Activated CD8-positive, alpha-beta memory T cell treated with anti-CD3 and anti-CD28 coated beads, Interleukin-2, amount 50 U/mL, for 48 hours (primary cell): ENCODE data around the gene PHC2.
"Not testable (repeated sequence)": the region's sequence is repeated elsewhere in the genome, so short reads cannot be mapped to it uniquely, and the experiment has no call there.

Experiments
- DNase-seq: peaks from one replicate; pipeline ENCODE4 v3.0.0-alpha.2; 2020

PHC2 gene

GRCh38 chr1:33328817-33329216, 102.1 kb downstream of the PHC2 start:
- no peak for DNase-seq

- no peak for DNase-seq
These were observed 103.1 kb downstream of the PHC2 start for GRCh38 chr1:33327587-33328325.

- DNase-seq = no peak
These were observed 104.1 kb downstream of the PHC2 start for GRCh38 chr1:33326785-33327184.

GRCh38 chr1:33324677-33325575, 106.0 kb downstream of the PHC2 start:
- no peak for DNase-seq

- no peak for DNase-seq
These were observed 107.0 kb downstream of the PHC2 start for GRCh38 chr1:33323663-33324477.

- no peak for DNase-seq
These were observed 107.9 kb downstream of the PHC2 start for GRCh38 chr1:33322870-33323585.

- DNase-seq = no peak
These were observed 108.8 kb downstream of the PHC2 start for GRCh38 chr1:33322109-33322508.

- no peak for DNase-seq
These were observed 109.7 kb downstream of the PHC2 start for GRCh38 chr1:33321178-33321577.

GRCh38 chr1:33320619-33321165, 110.2 kb downstream of the PHC2 start, which contains the start of gene A3GALT2:
TSS of gene A3GALT2 (minus strand) at chr1:33321098. CDS start at chr1:33321098, 0 bp downstream.
- no peak for DNase-seq

GRCh38 chr1:33319949-33320618, 110.8 kb downstream of the PHC2 start:
- no peak for DNase-seq

- DNase-seq = no peak
These were observed 111.5 kb downstream of the PHC2 start for GRCh38 chr1:33319186-33319948.

GRCh38 chr1:33317946-33318345, 112.9 kb downstream of the PHC2 start:
- DNase-seq = no peak

GRCh38 chr1:33317354-33317753, 113.5 kb downstream of the PHC2 start:
- no peak for DNase-seq

- no peak for DNase-seq
These were observed 114.3 kb downstream of the PHC2 start for GRCh38 chr1:33316601-33317000.

- DNase-seq = no peak
These were observed 116.5 kb downstream of the PHC2 start for GRCh38 chr1:33314416-33314815.

GRCh38 chr1:33312413-33312749, 118.5 kb downstream of the PHC2 start:
- no peak for DNase-seq

GRCh38 chr1:33311706-33312412, 119.0 kb downstream of the PHC2 start:
- no peak for DNase-seq

- no peak for DNase-seq
These were observed 120.2 kb downstream of the PHC2 start for GRCh38 chr1:33310702-33311101.

- not testable (repeated sequence) for DNase-seq
These were observed 121.5 kb downstream of the PHC2 start for GRCh38 chr1:33309351-33309750.

- DNase-seq = no peak
These were observed 123.4 kb downstream of the PHC2 start for GRCh38 chr1:33307494-33307864.
